ENCODE results near the gene SNX25. TPM values are rescaled to one million over a fixed set of nuclear protein-coding genes. Genes with fewer than 3 reads are reported as not detected.

The SNX25 gene
- polyA plus RNA-seq, 1 of the 3 experiments (the other 2 are of a cell fraction): 8.5 TPM

DNA sequence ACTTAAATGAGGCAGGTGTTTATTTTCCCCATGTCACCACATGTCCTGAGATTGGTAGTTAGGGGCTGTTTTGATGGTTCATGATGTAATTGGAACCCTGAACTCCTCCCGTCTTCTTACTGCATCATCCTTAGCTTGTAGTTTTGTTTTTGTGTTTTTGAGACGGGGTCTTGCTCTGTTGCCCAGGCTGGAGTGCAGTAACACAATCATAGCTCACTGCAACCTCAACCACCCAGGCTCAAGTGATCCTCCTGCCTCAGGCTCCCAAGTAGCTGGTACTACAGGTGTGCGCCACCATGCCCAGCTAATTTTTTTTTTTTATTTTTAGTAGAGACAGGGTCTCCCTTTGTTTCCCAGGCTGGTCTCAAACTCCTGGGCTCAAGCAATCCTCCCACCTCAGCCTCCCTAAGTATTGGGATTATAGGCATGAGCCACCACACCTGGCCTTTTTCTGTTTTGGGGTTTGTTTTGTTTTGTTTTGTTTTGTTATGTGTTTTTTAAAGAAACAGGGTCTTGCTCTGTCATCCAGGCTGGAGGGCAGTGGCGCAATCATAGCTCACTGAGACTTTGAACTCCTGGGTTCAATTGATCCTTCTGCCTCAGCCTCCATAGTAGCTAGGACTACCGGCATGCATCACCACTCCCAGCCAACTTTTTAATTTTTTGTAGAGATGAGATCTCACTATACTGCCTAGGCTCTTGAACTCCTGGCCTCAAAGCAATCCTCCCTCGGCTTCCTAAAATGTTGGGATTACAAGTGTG lies 76.4 kb downstream of the SNX25 start:
- Histone ChIP-seq H4K20me1 (ENCODE audit: insufficient read depth) (no peaks in the 10 kb centered on the region), H3K9ac (no peak overlapping the region), H3K27me3 (ENCODE audit: insufficient read depth) (no peaks in the 10 kb centered on the region), H3K4me1 (ENCODE audit: control insufficient read depth in 1 of 2, insufficient read depth in 2 of 2, low read depth in 1 of 2, low read length in 1 of 2) (peaks cover 3 to 21% of the 10 kb centered on the region in 2 experiments; a peak in 2 of 4 replicates), H2AFZ (ENCODE audit: low read depth) (no peak overlapping the region), H3K79me2 (ENCODE audit: insufficient read depth) (peaks cover 17% of the 10 kb centered on the region; the same call in 1 of the 2 replicates), H3F3A (replicated peaks; ENCODE audit: insufficient read depth) (peaks cover 22% of the 10 kb centered on the region), H3K27ac (ENCODE audit: low read depth in 2 of 2, low read length in 1 of 2) (no peak overlapping the region), H3K4me3 (ENCODE audit: low read depth in 2 of 2, low read length in 1 of 2) (no peak overlapping the region), H3K4me2 (no peak overlapping the region), H3K36me3 (replicated peaks in 1 of 2; ENCODE audit: control insufficient read depth in 1 of 2, insufficient read depth in 2 of 2, low read length in 1 of 2) (peaks cover 19 to 43% of the 10 kb centered on the region in 2 experiments), H3K9me2 (no peaks in the 10 kb centered on the region), H3K9me3 (no peaks in the 10 kb centered on the region)
- no peak for DNase-seq
- POLR2A ChIA-PET: no interaction called here
- WGBS (ENCODE audit: low lambda C conversion rate): 95% methylated on average over 6 of the region's 6 CpGs
- CTCF ChIA-PET: no interaction called here
- TF ChIP-seq, protein P1, sequence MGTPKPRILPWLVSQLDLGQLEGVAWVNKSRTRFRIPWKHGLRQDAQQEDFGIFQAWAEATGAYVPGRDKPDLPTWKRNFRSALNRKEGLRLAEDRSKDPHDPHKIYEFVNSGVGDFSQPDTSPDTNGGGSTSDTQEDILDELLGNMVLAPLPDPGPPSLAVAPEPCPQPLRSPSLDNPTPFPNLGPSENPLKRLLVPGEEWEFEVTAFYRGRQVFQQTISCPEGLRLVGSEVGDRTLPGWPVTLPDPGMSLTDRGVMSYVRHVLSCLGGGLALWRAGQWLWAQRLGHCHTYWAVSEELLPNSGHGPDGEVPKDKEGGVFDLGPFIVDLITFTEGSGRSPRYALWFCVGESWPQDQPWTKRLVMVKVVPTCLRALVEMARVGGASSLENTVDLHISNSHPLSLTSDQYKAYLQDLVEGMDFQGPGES (IDR thresholded peaks at IDR 0.05; ENCODE audit: low read depth, low read length): no peak
- TF ChIP-seq TEAD4 (IDR thresholded peaks at IDR 0.05; ENCODE audit: borderline replicate concordance, insufficient read depth) (no peak), SIN3A (IDR thresholded peaks at IDR 0.05; ENCODE audit: borderline replicate concordance, low read depth, low read length) (no peak), NRF1 (IDR thresholded peaks at IDR 0.05; ENCODE audit: low read depth, low read length) (no peak), SMC3 (IDR thresholded peaks at IDR 0.05; ENCODE audit: low read depth, low read length) (no peak), GABPA (IDR thresholded peaks at IDR 0.05; ENCODE audit: low read depth) (no peak), MEF2A (IDR thresholded peaks at IDR 0.05; ENCODE audit: borderline replicate concordance, low read depth) (no peak), NFIC (IDR thresholded peaks at IDR 0.05; ENCODE audit: borderline replicate concordance) (no peak), YY1 (IDR thresholded peaks at IDR 0.05; ENCODE audit: low read depth) (no peak), EP300 (IDR thresholded peaks at IDR 0.05; ENCODE audit: borderline replicate concordance in 1 of 2, low read depth in 1 of 2, low read length in 1 of 2) (no peak), RFX5 (IDR thresholded peaks at IDR 0.05; ENCODE audit: low read length) (no peak), RXRA (IDR thresholded peaks at IDR 0.05; ENCODE audit: borderline replicate concordance, low read depth) (no peak)
- TF ChIP-seq, protein P2, sequence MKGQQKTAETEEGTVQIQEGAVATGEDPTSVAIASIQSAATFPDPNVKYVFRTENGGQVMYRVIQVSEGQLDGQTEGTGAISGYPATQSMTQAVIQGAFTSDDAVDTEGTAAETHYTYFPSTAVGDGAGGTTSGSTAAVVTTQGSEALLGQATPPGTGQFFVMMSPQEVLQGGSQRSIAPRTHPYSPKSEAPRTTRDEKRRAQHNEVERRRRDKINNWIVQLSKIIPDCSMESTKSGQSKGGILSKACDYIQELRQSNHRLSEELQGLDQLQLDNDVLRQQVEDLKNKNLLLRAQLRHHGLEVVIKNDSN (IDR thresholded peaks at IDR 0.05; ENCODE audit: borderline replicate concordance, low read depth): no peak
- TF ChIP-seq, protein P3, sequence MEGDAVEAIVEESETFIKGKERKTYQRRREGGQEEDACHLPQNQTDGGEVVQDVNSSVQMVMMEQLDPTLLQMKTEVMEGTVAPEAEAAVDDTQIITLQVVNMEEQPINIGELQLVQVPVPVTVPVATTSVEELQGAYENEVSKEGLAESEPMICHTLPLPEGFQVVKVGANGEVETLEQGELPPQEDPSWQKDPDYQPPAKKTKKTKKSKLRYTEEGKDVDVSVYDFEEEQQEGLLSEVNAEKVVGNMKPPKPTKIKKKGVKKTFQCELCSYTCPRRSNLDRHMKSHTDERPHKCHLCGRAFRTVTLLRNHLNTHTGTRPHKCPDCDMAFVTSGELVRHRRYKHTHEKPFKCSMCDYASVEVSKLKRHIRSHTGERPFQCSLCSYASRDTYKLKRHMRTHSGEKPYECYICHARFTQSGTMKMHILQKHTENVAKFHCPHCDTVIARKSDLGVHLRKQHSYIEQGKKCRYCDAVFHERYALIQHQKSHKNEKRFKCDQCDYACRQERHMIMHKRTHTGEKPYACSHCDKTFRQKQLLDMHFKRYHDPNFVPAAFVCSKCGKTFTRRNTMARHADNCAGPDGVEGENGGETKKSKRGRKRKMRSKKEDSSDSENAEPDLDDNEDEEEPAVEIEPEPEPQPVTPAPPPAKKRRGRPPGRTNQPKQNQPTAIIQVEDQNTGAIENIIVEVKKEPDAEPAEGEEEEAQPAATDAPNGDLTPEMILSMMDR (IDR thresholded peaks at IDR 0.05): no peak
